HG03571 (cell line): ENCODE data around the gene DDA1.

Experiments used
- ATAC-seq: cut with Tn5 transposase; IDR thresholded peaks from one replicate; pipeline ENCODE4 v1.9.1; 2021; ENCODE audit not compliant: unreplicated experiment

DDA1 gene

GRCh38 chr19:17311455-17312188 is 2.3 kb downstream of the DDA1 start:
- ATAC-seq, result no peak

GRCh38 chr19:17312189-17313113 is 3.1 kb downstream of the DDA1 start:
- ATAC-seq, result no peak

DNA sequence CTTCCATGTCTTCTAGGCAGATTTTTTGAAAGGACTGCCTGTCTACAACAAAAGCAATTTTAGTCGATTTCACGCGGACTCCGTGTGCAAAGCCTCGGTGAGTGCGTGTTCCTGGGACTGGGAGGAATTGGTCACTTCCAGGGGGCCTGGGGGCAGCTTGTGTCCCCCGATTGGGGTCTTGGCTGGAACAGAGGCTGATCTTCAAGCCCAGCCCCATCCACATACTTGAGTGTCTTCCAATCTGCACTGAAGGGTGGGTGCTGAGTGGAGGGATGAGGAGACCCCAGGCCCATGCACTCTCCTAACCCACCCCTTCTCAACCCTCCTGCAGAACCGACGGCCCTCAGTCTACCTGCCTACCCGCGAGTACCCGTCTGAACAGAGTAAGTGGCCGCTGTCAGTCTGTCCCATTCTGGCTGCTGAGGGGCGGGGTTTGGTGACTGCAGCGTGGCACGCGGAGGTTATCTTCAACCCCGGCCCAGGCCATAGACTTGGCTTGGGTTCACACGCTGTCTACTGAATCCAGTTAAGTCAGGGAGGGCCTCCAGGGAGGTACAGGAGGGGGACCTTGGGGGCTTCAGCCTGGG is 4.7 kb downstream of the DDA1 start:
- ATAC-seq, result no peak

DNA sequence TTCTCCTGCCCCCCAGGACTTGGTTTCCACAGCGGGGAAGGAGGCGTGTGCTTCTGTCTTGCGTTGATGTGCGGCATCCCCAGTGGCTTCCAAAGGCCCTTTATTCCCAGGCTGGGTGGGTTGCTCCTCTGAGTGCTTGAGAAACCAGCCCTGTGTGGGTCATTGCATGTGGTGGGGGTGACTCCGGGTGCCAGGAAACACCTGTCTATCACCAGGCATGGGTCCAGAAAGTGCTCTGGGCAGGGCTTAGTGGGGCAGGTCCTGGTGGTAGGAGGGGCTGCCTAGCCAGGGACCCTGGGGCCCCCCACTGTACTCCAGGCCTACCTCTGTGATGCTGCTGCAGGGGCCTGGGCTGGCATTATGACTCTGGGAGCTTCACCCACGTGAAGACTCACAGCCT is 9.6 kb downstream of the DDA1 start:
- ATAC-seq, result no peak

DNA sequence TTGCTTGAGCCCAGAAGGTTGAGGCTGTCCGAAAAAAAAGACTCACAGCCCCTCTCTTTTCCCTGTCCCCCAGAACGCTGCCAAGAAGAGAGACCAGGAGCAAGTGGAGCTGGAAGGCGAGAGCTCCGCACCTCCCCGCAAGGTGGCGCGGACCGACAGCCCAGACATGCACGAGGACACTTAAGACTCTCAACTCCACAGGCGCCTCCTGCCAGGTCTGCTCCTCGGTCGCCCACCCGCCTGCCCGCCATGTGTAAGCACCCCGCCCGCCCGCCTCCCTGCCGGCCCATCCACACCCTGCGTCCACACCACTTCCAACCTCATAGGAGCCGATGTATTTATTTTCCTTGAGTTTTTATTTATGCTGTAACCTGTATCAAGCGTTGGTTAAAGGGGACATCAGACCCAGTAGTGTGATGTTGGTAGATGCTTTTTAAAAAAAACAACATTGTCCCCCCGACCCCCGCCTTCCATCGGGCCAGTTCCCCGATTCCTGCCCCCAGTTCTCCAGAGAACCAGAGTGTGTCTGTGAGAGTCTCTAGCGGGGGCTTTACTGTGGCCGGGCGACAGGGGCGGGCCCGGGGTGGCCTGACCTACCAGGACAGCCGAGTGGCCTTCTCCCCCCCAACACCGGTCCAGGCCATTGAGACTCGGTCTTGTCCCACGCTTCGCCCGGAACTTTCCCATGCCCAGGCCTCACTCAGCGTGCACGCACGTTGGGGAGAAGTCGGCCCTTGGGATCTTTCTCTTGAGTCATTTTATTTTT is 10.3 kb downstream of the DDA1 start:
- no peak for ATAC-seq

- ATAC-seq, result no peak
Observed at GRCh38 chr19:17320435-17320834, 11.1 kb downstream of the DDA1 start.

- ATAC-seq, result no peak
Observed at GRCh38 chr19:17321655-17322489, 12.5 kb downstream of the DDA1 start.

DNA sequence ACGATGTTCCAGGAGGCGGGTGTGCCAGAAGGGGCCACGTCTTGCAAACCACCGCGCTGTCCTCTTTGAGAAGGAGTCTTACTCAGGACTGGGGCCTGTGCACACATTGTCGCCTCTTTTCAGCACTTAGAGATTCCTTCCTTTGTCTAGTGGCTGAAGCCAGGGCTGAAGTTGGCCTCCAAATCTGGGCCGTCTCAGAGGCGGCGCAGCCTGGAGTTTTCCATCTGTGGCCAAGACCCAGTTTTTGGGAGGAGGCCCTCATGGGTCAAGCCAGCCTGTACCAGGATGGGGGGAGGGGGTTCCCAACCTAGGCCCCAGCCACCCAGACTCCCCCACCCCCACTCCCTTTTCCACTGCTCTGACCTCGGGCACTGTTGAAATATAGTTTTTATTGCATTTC is 13.5 kb downstream of the DDA1 start:
- no peak for ATAC-seq

DNA sequence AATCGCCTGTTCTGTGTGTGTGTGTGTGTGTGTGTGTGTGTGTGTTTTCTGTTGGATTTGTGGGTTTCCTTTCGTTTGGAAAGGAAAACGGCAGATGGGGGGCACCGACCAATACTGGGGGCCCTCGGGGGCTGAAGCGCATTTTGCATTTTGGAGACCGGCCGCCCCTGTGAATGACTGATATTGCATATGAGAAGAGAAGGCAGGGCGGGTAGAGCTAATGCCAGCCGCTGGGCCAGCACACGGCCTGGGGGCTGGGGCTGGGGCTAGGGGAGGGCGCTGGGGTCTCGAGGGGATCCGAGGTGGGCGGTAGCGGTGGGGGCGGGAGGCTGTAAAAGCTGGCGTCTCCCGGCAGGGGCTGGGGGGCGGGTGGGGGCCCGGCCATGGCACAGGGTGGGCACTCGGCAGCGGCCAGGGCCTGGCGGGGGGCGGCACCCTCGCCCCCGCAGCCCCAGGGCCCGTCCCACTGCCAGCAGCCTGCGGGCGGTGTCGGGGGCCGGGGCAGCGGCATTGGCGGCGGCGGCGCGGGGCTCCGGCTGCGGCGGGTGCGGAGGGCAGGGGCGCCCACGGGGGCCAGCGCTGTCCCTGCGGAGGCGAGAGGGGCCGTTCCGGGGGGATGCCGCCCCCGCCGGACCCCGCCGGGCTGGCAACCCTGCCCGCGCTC is 14.1 kb downstream of the DDA1 start:
- no peak for ATAC-seq

DNA sequence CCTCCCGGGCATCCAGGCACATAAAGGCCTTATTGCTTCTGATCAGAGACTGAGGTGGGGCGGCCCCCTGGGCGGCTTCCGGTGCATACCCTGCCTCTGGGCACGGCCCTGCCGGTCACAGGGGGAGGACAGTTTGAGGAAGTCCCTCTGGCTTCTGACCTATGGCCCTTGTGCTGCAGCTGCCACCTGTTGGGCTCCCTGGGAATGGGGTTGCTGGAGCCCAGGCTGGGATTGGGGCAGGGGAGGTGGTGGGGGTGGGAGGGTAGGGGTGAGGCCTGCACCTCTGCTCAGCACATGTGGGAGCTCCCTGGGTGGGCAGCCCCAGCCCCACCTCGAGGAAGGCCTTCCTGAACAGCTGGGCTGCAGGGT is 14.6 kb downstream of the DDA1 start:
- ATAC-seq, result no peak

DNA sequence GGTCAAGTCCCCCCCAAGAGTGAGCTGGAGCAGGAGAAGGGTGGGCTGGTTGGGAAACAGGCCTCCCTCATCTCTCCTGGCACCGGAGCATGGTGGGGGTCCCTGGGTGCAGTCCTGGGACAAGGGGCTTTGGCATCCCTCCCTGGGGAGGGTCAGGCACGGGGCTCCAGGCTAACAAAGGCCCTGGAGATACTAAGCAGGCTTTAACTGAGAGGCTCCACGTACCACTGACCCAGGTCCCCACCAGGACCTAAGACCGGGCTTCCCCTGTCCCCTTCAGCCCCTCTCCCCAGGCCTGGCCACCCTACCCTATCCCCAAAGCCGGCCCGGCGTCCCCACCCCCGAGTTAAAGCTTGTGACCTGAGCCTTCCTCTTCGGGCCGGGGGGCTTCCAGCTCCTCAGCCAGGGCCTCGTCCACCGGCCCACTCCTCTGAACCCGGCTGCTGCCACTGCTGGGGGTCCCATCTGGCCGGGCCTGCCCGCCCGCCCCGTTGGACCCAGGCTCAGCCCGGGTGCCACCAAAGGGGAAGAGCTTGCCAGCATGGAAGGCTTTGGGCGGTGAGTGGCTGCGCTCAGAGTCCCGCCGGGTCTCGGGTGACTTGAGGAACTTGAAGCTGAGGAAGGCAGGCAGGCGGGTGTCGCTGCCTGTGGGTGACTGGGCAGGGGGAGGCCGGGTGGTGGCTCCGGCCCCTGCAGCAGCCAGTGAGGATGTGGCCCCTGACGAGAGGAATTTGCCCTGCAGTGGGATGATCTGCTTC is 15.2 kb downstream of the DDA1 start:
- ATAC-seq, result no peak

DNA sequence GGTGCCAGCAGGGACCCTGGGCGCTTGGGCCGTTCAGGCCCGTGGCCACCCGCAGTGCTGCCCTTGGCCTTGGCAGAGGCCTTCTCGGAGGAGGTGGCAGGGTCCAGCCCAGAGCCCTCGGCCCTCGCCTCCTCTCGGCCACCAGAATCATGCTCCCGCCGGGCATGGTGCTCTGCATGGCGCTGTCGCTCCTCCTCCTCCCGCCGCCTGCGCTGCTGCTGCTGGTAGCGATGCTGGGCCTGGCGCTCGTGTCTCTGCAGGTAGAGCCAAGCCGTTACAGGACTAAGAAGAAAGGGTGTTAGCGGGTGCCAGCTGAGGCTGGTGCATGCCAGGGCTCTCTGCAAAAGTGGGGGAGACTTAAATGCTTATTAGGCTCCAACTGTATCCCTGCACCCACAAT is 15.8 kb downstream of the DDA1 start:
- ATAC-seq, result no peak

DNA sequence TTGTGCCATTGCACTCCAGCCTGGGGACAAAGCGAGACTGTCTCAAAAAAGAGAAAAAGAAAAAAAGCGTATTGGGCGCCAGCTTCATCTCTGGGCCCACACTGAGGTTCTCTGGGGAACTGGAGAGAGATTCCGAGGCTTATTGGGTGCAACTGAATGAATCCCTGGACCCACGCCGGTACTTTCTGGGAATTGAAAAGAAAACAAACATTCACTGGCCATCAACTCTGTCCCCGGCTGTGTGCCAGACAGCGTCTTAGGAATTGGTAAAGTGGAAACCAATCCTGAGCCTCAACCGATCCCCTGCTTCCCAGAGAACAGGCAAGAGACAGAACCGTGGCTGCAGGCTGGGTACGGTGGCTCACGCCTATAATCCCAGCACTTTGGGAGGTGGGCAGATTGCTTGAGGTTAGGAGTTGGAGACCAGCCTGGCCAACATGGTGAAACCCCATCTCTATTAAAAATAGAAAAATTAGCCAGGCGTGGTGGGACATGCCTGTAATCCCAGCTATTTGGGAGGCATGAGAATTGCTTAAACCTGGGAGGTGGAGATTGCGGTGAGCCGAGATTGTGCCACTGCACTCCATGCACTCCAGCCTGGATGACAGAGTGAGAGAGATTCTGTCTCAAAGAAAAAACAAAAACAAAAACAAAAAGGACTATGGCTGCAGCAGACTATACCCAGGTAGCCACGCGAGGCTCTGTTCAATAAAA is 16.7 kb downstream of the DDA1 start:
- ATAC-seq, result no peak

GRCh38 chr19:17326595-17326966 is 17.2 kb downstream of the DDA1 start:
- no peak for ATAC-seq

- ATAC-seq, result no peak
Observed at GRCh38 chr19:17327068-17327653, 17.8 kb downstream of the DDA1 start.

DNA sequence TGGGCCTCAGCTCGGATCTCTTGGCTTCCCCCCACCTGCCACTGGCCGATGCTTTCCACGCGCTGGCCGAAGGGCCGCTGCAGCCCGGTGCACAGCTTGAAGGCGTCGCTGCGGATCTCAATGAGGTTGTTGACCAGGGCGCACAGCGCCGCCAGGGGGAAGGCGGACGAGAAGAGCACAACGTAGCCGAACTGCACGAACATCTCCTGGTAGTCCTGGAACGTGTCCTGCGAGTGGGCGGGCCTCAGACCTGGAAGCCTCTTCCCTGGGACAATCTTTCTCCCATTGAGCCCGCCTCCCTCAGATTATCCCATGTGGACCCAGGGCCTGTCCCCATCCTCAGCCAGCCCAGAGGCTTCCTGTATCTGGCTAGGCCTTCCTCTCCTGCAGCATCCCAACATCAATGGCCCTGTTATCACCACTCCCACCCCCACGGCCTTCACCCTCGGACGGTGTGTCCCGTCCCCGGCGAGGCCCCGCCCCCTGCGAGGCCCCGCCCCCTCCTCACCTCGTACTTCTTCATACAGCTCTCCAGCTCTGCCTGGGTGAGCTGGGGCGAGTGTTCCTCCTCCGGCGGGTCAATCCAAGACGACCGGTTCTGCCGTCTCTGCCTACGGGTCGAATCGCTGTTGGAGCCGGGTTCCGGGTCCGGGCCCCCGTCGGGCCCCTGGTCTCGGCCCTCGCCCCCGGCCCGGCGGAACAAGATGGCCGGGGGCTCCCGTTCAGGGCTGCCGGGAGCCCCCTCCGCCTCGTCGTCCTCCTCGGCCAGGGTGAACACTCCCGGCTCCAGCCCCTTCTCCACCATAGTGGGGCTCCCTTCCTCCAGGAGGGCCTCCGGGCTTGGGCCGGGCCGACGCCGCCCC is 18.5 kb downstream of the DDA1 start:
- ATAC-seq, result no peak
